ENCODE measurements around the gene DNAI2. TPM values are rescaled to one million over a fixed set of nuclear protein-coding genes. Genes with fewer than 3 reads are reported as not detected.

Gene DNAI2
- total RNA-seq, 1 experiment from 2014 or later, result not detected

- DNase-seq (ENCODE audit: low spot score), result peak; percentile 47
Measured at GRCh38 chr17:74361230-74362068, 87.4 kb downstream of the DNAI2 start, which contains the start of gene BTBD17. TSS of gene BTBD17 (minus strand) at chr17:74361868. CDS start at chr17:74361819, 49 bp downstream.

- DNase-seq (ENCODE audit: low spot score), result no peak
Measured at GRCh38 chr17:74362069-74362405, 88.0 kb downstream of the DNAI2 start.

- no peak for DNase-seq (ENCODE audit: low spot score)
Measured at GRCh38 chr17:74362810-74363498, 88.9 kb downstream of the DNAI2 start.

Other genes with a start within 250 kb of the DNAI2 start
- gene RPL38, start 70.6 kb upstream of the DNAI2 start, total RNA-seq (2014; rRNA removed; shearing (Covaris generic)), result 1,500 and 1,729 TPM in 2 replicates
- gene TTYH2, start 60.7 kb upstream of the DNAI2 start, total RNA-seq (2014; rRNA removed; shearing (Covaris generic)), result 0.05 and 0.33 TPM in 2 replicates
- gene KIF19, start 52.0 kb downstream of the DNAI2 start, total RNA-seq (2014; rRNA removed; shearing (Covaris generic)), result 2.4 and 2.5 TPM in 2 replicates
- gene BTBD17, start 87.6 kb downstream of the DNAI2 start, total RNA-seq (2014; rRNA removed; shearing (Covaris generic)), result 0.10 and 0.44 TPM in 2 replicates
- 0.15 and 1.3 TPM in 2 replicates for gene GPR142, start 93.3 kb downstream of the DNAI2 start, total RNA-seq (2014; rRNA removed; shearing (Covaris generic))
- 145 and 149 TPM in 2 replicates for gene GPRC5C, start 157.9 kb downstream of the DNAI2 start, total RNA-seq (2014; rRNA removed; shearing (Covaris generic))
- gene CD300A, start 192.4 kb downstream of the DNAI2 start, total RNA-seq (2014; rRNA removed; shearing (Covaris generic)), result not detected in 2 replicates

All from HT-29 (cell line).